HCT116 (cell line): ENCODE results near the gene RASIP1. TPM values are rescaled to one million over a fixed set of nuclear protein-coding genes. Genes with fewer than 3 reads are reported as not detected.

Experiments used
- ATAC-seq: fragments of 200-7000 bp; cut with Tn5 transposase; 2 replicates; pipeline ENCODE4 v1.9.1; 2020; ENCODE audit warnings: mild to moderate bottlenecking, moderate library complexity
- BruUV-seq: library from RNA; stranded (reverse); fragments of 400-500 nt; replicated peaks from 2 replicates; lab custom pipeline; 2021; lab: Mats Ljungman, UMichigan
- CTCF ChIA-PET: fragments of 300-600 bp; sonication (Branson Sonifier 250); formaldehyde crosslinking; loops from one replicate; lab custom pipeline; 2021; ENCODE audit warnings: antibody characterized with exemption; lab: Charles Lee
- POLR2A ChIA-PET: fragments of 300-600, 350-600 bp; sonication (Branson Sonifier 250); formaldehyde crosslinking; loops from one replicate; lab custom pipeline; 2021; ENCODE audit warnings: antibody characterized with exemption; lab: Charles Lee
- RAD21 ChIA-PET, 2 experiments: fragments of 300-600 bp; sonication (Branson Sonifier 250); formaldehyde crosslinking; loops; one replicate each; lab custom pipeline; 2023; ENCODE audit warnings: low total read pairs in 2 of 2; ENCODE audit not compliant: uncharacterized antibody in 2 of 2, unreplicated experiment in 2 of 2, low non-redundant PET in 1 of 2; lab: Charles Lee
- DNase-seq: peaks from one replicate; pipeline ENCODE4 v3.0.0-alpha.2; 2010; ENCODE audit warnings: low read depth, low spot score
- H2AFZ ChIP-seq: fragments of 200-600 bp; shearing (Covaris generic), sonication (generic); 2 replicates; pipeline ENCODE4 v1.6.1; 2017; ENCODE audit warnings: low read depth, mixed run types, mixed read lengths, antibody characterized with exemption, low read length; ENCODE audit not compliant: poor library complexity, severe bottlenecking
- H3K27ac ChIP-seq: 2 replicates; pipeline ENCODE4 v1.5.1; 2012; ENCODE audit warnings: low read depth, low read length
- H3K27me3 ChIP-seq: fragments of 200-600 bp; sonication (generic); 2 replicates; pipeline ENCODE4 v1.6.1; 2016; ENCODE audit warnings: mixed run types, low read length, mixed read lengths; ENCODE audit not compliant: insufficient read depth
- H3K36me3 ChIP-seq, 2 experiments: fragments of 200-500 bp in 1 of 2; fragments of 200-600 bp in 1 of 2; sonication (Bioruptor generic) in 1 of 2; sonication (generic) in 1 of 2; 2 replicates each; pipeline versions ENCODE4 v1.5.1 to v1.6.1; 2014 to 2016; ENCODE audit warnings: low read length in 2 of 2, inconsistent platforms in 1 of 2, mixed read lengths in 1 of 2, mixed run types in 1 of 2; ENCODE audit not compliant: insufficient read depth in 2 of 2, control insufficient read depth in 1 of 2
- H3K4me1 ChIP-seq, 2 experiments: fragments of 200-600 bp in 1 of 2; sonication (generic) in 1 of 2; 2 replicates each; pipeline versions ENCODE4 v1.5.1 to v1.6.1; 2012 to 2017; ENCODE audit warnings: low read length in 2 of 2, inconsistent platforms in 1 of 2, mild to moderate bottlenecking in 1 of 2, mixed read lengths in 1 of 2, mixed run types in 1 of 2, moderate library complexity in 1 of 2; ENCODE audit not compliant: insufficient read depth in 2 of 2, control insufficient read depth in 1 of 2
- H3K4me2 ChIP-seq: fragments of 200-600 bp; sonication (generic); 2 replicates; pipeline ENCODE4 v1.6.1; 2017; ENCODE audit warnings: mixed run types, low read length, mixed read lengths
- H3K4me3 ChIP-seq, 2 experiments: fragments of 200-600 bp in 1 of 2; sonication (generic) in 1 of 2; replicated peaks in 1 of 2; 2 replicates each; pipeline ENCODE4 v1.5.1; 2011 to 2016; ENCODE audit warnings: low read length in 2 of 2, control low read depth in 1 of 2, low read depth in 1 of 2, mild to moderate bottlenecking in 1 of 2, mixed read lengths in 1 of 2, mixed run types in 1 of 2
- H3K79me2 ChIP-seq: fragments of 200-600 bp; sonication (generic); 2 replicates; pipeline ENCODE4 v1.6.1; 2017; ENCODE audit warnings: mild to moderate bottlenecking, mixed run types, low read length, moderate library complexity, mixed read lengths; ENCODE audit not compliant: insufficient read depth
- H3K9ac ChIP-seq: fragments of 200-600 bp; sonication (generic); 2 replicates; pipeline ENCODE4 v1.6.1; 2016; ENCODE audit warnings: low read length, mixed read lengths
- H3K9me2 ChIP-seq: fragments of 200-600 bp; sonication (generic), shearing (Covaris generic); 2 replicates; pipeline ENCODE4 v1.6.1; 2017; ENCODE audit warnings: mixed run types, mild to moderate bottlenecking, moderate library complexity; ENCODE audit not compliant: insufficient read depth
- H3K9me3 ChIP-seq, 2 experiments: fragments of 200-500 bp in 1 of 2; fragments of 200-600 bp in 1 of 2; sonication (Bioruptor generic) in 1 of 2; sonication (generic) in 1 of 2; 2 replicates each; pipeline ENCODE4 v1.6.1; 2014 to 2017; ENCODE audit warnings: low read length in 2 of 2, mixed read lengths in 2 of 2, inconsistent platforms in 1 of 2, low read depth in 1 of 2, mild to moderate bottlenecking in 1 of 2, mixed run types in 1 of 2, moderate library complexity in 1 of 2; ENCODE audit not compliant: control insufficient read depth in 1 of 2, insufficient read depth in 1 of 2
- H4K20me1 ChIP-seq: fragments of 200-600 bp; sonication (generic), shearing (Covaris generic); 2 replicates; pipeline ENCODE4 v1.6.1; 2017; ENCODE audit warnings: mixed run types, mild to moderate bottlenecking, moderate library complexity; ENCODE audit not compliant: insufficient read depth
- ATF3 ChIP-seq: IDR thresholded peaks from 2 replicates; pipeline ENCODE4 v1.6.1; 2012
- EZH2phosphoT487 ChIP-seq: fragments of 200-600 bp; IDR thresholded peaks from 2 replicates; pipeline ENCODE4 v1.6.1; 2018; ENCODE audit warnings: antibody characterized with exemption, borderline replicate concordance
- FOSL1 ChIP-seq: IDR thresholded peaks from 2 replicates; pipeline ENCODE4 v1.6.1; 2012; ENCODE audit warnings: low read depth
- JUND ChIP-seq: IDR thresholded peaks from 2 replicates; pipeline ENCODE4 v1.6.1; 2012
- MAX ChIP-seq: IDR thresholded peaks from 2 replicates; pipeline ENCODE4 v1.6.1; 2012
- POLR2A ChIP-seq: IDR thresholded peaks from 2 replicates; pipeline ENCODE4 v1.7.0; 2011; ENCODE audit warnings: borderline replicate concordance; ENCODE audit not compliant: insufficient read depth, insufficient read length; ENCODE audit errors: extremely low read depth
- RAD21 ChIP-seq: IDR thresholded peaks from 2 replicates; pipeline ENCODE4 v1.6.1; 2012; ENCODE audit warnings: low read depth, mild to moderate bottlenecking
- SP1 ChIP-seq: IDR thresholded peaks from 2 replicates; pipeline ENCODE4 v1.6.1; 2012; ENCODE audit warnings: low read depth
- SRF ChIP-seq: IDR thresholded peaks from 2 replicates; pipeline ENCODE4 v1.6.1; 2012; ENCODE audit warnings: low read depth
- ZBTB33 ChIP-seq: IDR thresholded peaks from 2 replicates; pipeline ENCODE4 v1.6.1; 2011; ENCODE audit warnings: mild to moderate bottlenecking, low read length, moderate library complexity; ENCODE audit not compliant: insufficient replicate concordance; ENCODE audit errors: extremely low read depth
- ZFX ChIP-seq: fragments of 450-650 bp; IDR thresholded peaks from 2 replicates; pipeline ENCODE4 v1.6.1; 2017
- ZNF274 ChIP-seq: fragments of 200-500 bp; sonication (Bioruptor generic); IDR thresholded peaks from 2 replicates; pipeline ENCODE4 v1.6.1; 2014; ENCODE audit warnings: mild to moderate bottlenecking, low read depth, low read length, inconsistent platforms
- intact Hi-C: fragments of 100-400 bp; cut with micrococcal nuclease; formaldehyde crosslinking; loops from 2 replicates; pipeline ENCODE4 v1.10.0; 2022
- total RNA-seq: library from RNA; stranded (reverse); gene quantifications from one replicate; pipeline ENCODE4 v1.2.1, GENCODE V29; 2021; ENCODE audit not compliant: unreplicated experiment

RASIP1 gene
- total RNA-seq, 1 experiment from 2014 or later = 1.9 TPM

GRCh38 chr19:48681127-48681470, 59.3 kb downstream of the RASIP1 start:
- DNase-seq (no peak), ATAC-seq (no peak)
- no peak overlapping the region; the same call in 1 of the 2 replicates for H3K27ac ChIP-seq
- no peaks in the 10 kb centered on the region for H3K9me3 ChIP-seq
- no TSS peak for BruUV-seq
- ChIA-PET CTCF (no interaction called here), POLR2A (no interaction called here), RAD21 (no interaction called here)
- peaks cover 30 to 32% of the 10 kb centered on the region in 2 experiments for H3K4me1 ChIP-seq
- H3K4me2 ChIP-seq = no peak overlapping the region
- intact Hi-C loops = no loop called here
- H4K20me1 ChIP-seq = no peaks in the 10 kb centered on the region
- no peak overlapping the region for H3K4me3 ChIP-seq
- no peak for TF ChIP-seq SP1
- no peak for TF ChIP-seq EZH2phosphoT487
- TF ChIP-seq FOSL1 = no peak
- no peak for TF ChIP-seq SRF
- TF ChIP-seq ZNF274 = no peak
- TF ChIP-seq POLR2A = no peak
- TF ChIP-seq ZBTB33 = no peak
- TF ChIP-seq RAD21 = no peak
- TF ChIP-seq JUND = no peak
- TF ChIP-seq MAX = no peak
- TF ChIP-seq ATF3 = no peak
- no peak for TF ChIP-seq ZFX
- no peaks in the 10 kb centered on the region for H3K79me2 ChIP-seq
- H3K9me2 ChIP-seq = no peaks in the 10 kb centered on the region
- no peak overlapping the region for H3K9ac ChIP-seq
- H3K27me3 ChIP-seq = no peaks in the 10 kb centered on the region
- H2AFZ ChIP-seq = no peak overlapping the region
- no peaks in the 10 kb centered on the region for H3K36me3 ChIP-seq
